ENCODE data around the gene COL5A3.
A peak's percentile ranks its signal among the peaks of the same experiment; 100 is the strongest.

Gene COL5A3

DNA sequence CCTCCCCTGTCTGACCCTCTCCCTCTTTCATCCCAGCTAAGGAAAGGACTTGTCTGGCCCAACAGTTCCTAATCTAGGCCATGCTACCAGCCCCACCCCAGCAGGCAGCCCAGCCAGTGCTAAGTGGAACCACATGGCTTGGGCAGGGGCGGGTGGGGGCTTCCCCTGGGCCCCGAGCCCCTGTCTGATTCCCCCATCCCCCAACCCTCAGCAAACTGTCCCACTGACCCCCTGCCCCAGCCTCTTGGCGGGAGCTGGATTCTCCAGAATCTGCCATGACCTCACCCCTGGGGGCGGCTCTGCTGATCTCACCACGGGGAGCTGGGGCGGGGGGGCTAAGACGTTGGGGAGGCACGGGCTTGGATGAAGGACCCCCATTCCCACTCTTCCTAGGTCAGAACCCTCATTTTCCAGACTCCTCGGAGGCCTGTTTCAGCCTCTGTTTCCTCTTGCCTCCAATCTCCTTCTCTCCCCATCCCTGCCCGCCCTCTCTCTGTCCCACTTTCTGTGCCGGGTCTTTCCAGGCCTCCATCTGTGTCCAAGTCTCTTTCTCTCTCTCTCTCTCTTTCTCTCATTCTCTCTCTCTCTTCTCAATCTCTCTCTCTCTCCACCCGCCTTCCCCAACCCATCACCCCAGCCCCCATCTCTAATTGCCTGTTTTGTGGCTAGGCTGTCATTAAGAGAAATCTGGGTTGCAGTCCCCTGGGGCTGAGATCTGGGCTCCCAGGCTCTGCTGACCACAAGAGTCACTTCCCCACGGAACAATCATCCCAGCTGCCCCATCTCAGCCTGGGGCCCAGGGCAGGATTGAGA lies 2.7 kb downstream of the COL5A3 start:
- in situ Hi-C loops (cut with HindIII; ENCODE audit: low sequenced_read_pairs), result no loop called here
- TF ChIP-seq CTCF (IDR thresholded peaks at IDR 0.05; ENCODE audit: low read depth, low read length, missing control alignments), result no peak
- no peak overlapping the region for H3K4me3 ChIP-seq (ENCODE audit: low read depth, low read length)
- DNase-seq (ENCODE audit: low read depth), result peak; percentile 41

- in situ Hi-C loops (cut with HindIII; ENCODE audit: low sequenced_read_pairs), result no loop called here
- TF ChIP-seq CTCF (IDR thresholded peaks at IDR 0.05; ENCODE audit: low read depth, low read length, missing control alignments), result no peak
- no peak overlapping the region for H3K4me3 ChIP-seq (ENCODE audit: low read depth, low read length)
- no peak for DNase-seq (ENCODE audit: low read depth)
Observed at GRCh38 chr19:10006752-10007323, 3.5 kb downstream of the COL5A3 start.

GRCh38 chr19:10006335-10006708 lies 4.0 kb downstream of the COL5A3 start:
- TF ChIP-seq CTCF (IDR thresholded peaks at IDR 0.05; ENCODE audit: low read depth, low read length, missing control alignments), result no peak
- DNase-seq (ENCODE audit: low read depth), result no peak
- H3K4me3 ChIP-seq (ENCODE audit: low read depth, low read length), result no peak overlapping the region
- in situ Hi-C loops (cut with HindIII; ENCODE audit: low sequenced_read_pairs), result no loop called here

DNA sequence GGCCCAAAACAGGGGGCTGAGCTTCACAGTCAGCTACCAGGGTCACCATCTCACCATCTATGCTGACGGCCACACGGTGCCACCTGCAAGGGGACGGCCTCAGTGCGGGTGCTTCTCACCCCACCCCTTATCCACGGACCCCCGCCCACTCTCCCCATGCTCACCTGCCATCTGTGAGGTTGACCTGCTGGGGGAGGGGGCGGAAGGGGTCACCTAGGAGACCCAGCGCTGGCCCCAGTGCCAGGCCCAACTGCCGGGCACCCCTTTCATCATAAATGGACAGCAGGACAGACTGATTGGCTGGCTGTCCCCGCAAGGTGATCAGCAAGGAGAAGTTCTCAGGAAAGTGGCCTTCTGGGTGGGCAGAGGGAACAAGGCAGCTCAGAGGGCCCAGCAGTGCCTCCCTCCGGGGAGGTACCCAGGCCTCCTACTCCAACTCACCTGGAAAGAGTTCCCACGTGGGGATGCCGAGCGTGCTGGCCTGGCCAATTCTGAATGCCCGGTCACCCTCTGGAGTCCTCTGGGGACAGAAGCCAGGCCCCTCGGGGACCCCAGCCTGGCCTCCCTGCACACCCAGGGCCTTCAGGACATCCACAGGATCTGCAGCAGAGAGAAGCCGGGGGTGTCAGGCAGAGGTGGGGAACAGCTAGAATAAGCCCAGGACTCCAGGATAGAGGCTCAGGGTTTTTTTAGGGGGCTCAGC lies 4.5 kb downstream of the COL5A3 start:
- in situ Hi-C loops (cut with HindIII; ENCODE audit: low sequenced_read_pairs), result no loop called here
- no peak overlapping the region for H3K4me3 ChIP-seq (ENCODE audit: low read depth, low read length)
- DNase-seq (ENCODE audit: low read depth), result no peak
- no peak for TF ChIP-seq CTCF (IDR thresholded peaks at IDR 0.05; ENCODE audit: low read depth, low read length, missing control alignments)

DNA sequence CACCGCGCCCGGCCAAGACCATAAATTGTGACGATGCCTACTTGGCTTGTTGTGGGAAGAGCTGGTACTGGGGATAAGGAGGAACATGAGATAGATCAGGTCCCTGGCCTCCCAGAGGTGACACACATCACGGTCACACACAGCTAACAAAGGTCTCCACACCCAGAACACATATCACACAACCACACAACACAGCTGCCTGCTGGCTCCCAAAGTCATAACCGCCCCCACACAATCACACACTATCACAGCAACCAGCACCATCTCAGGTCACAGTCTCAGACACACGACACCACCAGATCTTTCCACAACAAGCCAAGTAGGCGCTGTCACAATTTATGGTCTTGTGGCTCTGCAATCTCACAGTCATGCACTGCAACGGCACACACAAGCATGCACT lies 5.7 kb downstream of the COL5A3 start:
- TF ChIP-seq CTCF (IDR thresholded peaks at IDR 0.05; ENCODE audit: low read depth, low read length, missing control alignments), result no peak
- in situ Hi-C loops (cut with HindIII; ENCODE audit: low sequenced_read_pairs), result no loop called here
- H3K4me3 ChIP-seq (ENCODE audit: low read depth, low read length), result no peak overlapping the region
- DNase-seq (ENCODE audit: low read depth), result no peak

DNA sequence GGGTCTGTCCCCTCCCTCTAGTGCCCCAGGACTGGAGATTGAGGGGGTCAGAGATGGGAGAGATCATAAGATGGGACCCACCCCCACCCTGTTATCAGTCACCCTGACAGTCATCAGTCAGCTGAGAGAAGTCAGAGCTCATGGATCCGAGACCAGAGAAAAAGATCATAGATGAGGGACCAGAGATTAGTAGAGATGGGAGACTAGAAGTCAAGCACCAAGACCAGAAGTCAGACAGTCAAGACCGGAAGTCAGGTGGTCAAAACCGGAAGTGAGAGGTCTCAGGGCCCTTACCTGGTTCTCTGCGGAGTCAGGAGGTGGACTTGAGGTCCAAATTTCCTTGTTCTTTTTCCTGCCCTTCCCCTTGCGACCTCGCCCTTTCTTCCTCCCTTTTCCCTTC lies 7.0 kb downstream of the COL5A3 start:
- in situ Hi-C loops (cut with HindIII; ENCODE audit: low sequenced_read_pairs), result no loop called here
- TF ChIP-seq CTCF (IDR thresholded peaks at IDR 0.05; ENCODE audit: low read depth, low read length, missing control alignments), result no peak
- H3K4me3 ChIP-seq (ENCODE audit: low read depth, low read length), result no peak overlapping the region
- no peak for DNase-seq (ENCODE audit: low read depth)

Data from astrocyte of the cerebellum (primary cell).